Peyer's patch (tissue), 4 donors: Measurements from ENCODE around the gene XKRX.

ENCODE experiments used
- CTCF ChIP-seq, 6 experiments: fragments of 450-650 bp in 4 of 6; fragments of 200-600 bp in 2 of 6; sonication (generic) in 1 of 6; IDR thresholded peaks; one replicate each; pipeline ENCODE4 v1.5.1; 2017 to 2019; ENCODE audit warnings: antibody characterized with exemption in 6 of 6, mild to moderate bottlenecking in 3 of 6, moderate library complexity in 1 of 6
- POLR2A ChIP-seq, 2 donors: fragments of 450-650 bp; IDR thresholded peaks; one replicate each; pipeline ENCODE4 v1.5.1; 2017; ENCODE audit warnings: antibody characterized with exemption in 2 of 2, mild to moderate bottlenecking in 2 of 2, moderate library complexity in 2 of 2

GRCh38 chrX:100946299-100946927, 17.7 kb upstream of the XKRX start:
- TF ChIP-seq POLR2A (IDR thresholded peaks at IDR 0.05): no peak
- no peak for TF ChIP-seq CTCF (IDR thresholded peaks at IDR 0.05)
